Activated CD8-positive, alpha-beta memory T cell treated with anti-CD3 and anti-CD28 coated beads, Interleukin-2, amount 50 U/mL, for 4 hours (primary cell): ENCODE measurements around the gene PRKCA.

ENCODE experiments used
- DNase-seq: peaks from one replicate; pipeline ENCODE4 v3.0.0-alpha.2; 2020

The PRKCA gene

DNA sequence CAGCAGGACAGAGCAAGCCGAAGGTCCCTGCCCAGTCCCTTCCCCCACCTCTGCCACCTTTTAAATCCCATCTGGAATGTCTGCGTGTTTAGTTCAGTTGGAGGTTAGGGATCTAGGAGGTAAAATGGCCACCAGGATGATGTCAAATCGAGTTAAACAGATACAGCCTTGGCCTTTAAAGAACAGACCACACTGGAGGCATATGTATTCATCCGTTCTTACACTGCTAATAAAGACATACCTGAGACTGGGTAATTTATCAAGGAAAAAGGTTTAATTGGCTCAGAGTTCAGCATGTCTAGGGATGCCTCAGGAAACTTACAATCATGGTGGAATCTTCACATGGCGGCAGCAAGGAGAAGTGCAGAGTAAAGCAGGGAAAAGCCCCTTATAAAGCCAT is 364.7 kb downstream of the PRKCA start:
- DNase-seq = no peak

DNA sequence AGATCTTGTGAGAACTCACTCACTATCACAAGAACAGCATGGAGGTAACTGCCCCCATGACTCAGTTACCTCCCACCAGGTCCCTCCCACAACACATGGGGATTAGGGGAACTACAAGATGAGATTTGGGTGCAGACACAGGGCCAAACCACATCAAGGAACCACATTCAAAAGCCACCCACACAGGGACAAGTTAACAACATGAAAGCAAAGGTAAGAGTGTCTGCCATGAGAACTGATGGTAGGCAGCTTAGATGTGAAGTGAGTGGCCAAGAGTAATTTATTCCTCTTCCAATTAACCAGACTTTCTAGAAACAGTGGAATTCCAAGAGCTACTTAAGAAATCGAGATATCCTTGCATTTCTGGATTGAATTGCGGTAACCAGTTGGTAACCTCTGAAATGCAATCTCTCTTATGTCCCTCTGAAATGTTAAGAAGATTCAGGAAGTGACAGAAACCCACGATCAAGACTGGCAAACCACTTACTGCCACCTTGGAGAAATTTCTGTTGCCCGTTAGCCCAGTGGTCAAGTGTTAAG is 365.1 kb downstream of the PRKCA start:
- DNase-seq = peak; percentile 69

DNA sequence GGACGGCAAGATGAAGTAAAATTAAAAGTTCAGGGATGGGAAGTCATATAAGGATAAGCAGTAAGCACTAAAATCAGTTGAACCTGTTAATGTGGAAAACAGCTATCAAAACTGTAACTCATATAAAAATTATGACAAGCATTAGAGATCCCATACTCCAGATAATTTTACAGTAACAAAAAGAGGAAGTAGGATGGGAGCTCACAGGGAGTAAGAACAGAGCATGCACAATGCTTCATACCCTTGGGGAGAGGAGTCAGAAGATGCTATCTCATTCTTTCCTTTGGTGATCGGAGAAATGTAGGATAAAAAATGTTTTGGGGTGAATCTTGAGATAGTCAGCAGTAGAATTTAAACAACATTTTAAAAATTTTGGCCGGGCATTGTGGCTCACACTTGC is 367.8 kb downstream of the PRKCA start:
- DNase-seq = no peak

DNA sequence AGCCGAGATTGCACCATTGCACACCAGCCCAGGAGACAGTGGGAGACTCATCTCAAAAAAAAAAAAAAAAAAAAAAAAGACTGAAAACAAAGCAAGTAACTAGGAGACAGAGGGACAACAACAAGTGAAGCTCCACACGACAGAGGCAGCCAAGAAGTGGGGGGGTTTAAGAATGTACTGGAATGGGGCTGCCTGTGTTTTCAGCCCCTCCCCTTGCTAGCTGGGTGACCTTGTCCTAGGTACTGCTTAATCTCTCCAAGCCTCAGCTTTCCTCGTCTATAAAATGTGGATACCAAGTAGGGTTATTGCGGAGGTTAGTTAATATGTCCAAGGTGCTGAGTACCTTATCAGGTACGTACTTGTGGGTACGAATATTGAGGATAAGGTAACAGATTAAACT is 368.7 kb downstream of the PRKCA start:
- no peak for DNase-seq

DNA sequence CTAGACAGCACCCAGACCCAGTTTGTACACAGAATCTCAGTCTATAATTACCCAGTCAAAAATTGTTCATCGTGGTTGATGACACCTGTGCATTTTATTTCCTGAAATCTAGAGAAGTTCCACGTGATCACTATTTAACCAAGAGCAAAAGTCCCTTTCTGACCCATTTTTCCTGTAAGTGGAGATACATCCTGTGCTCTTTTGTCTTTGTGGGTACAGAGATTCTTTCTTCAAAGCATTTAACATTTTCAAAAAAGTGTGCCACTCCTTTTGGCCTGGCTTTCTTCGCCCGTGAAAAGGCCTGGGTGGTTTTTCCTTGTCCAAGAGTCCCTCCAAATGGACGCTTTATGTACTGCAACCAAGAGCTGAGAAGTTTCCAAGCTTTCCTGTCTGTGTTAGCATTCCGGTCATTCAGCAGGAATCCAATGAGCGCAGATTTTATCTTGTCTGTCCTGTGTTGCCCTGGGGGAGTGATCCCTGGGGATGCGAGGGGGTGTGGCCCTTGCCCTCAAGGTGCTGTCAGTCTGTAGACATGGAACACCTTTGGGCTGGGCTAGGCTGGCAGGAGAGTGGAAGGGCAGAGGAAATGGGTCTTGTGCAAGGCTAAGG is 371.4 kb downstream of the PRKCA start:
- peak; percentile 51 for DNase-seq

DNA sequence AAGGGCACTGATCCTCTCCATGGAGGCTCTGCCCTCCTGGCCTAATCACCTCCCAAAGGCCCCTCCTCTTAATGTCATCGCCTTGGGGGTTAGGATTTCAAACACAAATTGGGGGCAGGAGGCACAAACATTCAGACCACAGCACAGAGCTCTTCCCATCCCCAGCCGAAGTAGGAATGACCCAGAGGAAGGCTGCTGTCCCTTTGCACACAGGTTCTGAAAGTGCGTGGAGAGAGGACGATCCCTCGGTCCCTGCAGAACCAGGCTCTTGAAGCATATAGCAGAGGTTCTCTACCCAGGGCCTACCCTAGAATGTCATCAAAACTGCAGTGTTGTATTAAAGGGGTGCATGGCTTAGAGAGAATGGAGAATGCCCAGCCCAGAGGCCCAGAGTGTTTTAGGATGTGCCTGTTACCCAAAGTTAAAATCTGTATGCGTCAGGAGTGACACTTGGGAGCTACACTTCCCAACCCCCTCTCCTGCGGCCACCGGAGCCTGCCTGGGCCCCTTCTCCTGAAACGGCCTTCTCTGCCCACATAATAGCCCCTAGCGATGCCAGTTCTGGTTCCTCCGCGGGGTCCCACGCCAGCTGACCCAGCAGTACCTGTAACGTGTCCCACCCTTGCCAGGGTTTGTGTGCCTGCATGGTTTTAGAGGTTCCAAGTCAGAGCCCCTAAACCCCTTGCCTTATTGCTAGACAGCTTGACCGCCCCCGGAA is 373.0 kb downstream of the PRKCA start:
- DNase-seq = no peak

DNA sequence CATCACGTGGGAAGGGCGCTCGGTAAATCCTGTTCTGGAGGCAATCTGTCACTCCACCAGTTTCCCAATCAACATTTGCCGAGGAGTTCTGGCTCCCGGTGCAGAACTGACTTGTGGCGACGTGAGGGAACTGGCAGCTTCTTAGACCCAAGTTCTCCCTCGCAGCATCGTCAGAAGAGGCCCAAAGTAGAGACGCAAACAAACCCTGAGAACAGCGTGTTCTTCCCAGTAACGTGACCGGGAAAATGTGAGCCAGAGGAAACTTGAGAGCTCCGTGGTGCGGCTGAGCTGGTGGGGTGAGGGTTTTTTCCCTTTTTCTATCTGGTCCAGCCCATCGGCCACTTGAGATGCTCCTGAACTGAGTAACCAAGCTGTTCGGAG is 373.6 kb downstream of the PRKCA start:
- no peak for DNase-seq

DNA sequence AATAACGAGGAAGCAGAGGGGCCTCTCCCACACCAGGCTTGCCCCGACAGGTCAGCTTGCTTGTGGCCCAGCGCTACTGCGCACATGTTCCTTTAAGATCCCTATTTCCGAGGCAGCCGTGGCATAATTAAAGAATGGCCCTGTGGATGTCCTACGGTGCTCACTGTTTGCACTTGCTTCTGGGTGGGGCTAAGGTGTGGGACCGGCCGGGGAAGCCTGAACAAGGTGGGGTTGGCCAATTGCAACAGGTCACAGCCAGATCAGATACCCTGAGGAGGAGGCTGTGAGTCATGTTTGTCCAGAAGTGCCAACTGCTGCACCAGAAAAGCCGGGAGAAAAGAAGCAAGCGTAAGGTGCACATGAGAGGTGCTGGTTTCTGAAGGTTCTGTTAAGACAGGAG is 374.0 kb downstream of the PRKCA start:
- no peak for DNase-seq

DNA sequence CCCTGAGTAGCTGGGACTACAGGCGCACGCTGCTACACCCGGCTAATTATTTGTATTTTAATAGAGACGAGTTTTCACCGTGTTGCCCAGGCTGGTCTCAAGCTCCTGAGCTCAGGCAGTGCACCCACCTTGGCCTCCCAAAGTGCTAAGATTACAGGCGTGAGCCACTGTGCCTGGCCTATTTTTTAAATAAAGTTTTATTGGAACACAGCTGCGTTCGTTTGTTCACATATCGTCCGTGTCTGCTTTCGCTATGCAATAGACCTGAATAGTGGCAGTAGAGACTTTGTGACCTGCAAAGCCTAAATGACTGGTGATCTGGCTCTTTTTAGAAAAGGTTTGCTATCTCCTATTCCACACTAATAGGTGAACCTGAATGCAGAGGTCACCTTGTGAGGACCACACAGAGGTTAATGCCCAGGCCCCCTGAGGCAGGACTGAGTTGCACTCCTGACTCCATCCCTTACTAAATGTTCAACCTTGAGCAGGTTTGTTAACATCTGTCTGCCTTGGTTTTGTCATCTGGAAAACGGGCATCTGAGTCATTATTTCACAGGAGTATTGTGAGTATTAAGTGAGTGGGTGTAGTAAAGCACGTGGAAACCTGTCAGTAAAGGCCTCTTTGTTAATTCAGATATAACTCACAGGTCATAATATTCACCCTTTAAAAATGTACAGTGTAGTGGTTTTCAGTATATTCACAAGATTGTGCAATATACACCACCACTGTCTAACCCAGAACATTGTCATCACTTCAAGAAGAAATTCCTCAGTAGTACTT is 375.0 kb downstream of the PRKCA start:
- DNase-seq = no peak

DNA sequence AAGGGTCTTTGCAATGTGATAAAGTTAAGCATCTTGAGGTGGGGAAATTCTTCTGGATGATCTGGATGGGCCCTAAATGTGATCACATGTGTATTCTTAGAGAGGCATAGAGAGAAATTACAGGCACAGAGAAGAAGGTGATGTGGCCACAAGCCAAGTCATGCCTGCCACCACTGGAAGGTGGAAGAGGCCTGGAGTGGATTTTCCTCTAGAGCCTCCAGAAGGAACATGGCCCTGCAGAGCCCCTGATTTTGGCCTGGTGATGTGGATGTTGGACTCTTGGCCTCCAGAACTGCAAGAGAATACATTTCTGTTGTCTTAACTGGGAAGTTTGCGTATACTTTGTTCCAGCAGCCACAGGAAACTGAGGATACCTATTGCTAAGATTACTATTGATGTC is 375.6 kb downstream of the PRKCA start:
- no peak for DNase-seq

DNA sequence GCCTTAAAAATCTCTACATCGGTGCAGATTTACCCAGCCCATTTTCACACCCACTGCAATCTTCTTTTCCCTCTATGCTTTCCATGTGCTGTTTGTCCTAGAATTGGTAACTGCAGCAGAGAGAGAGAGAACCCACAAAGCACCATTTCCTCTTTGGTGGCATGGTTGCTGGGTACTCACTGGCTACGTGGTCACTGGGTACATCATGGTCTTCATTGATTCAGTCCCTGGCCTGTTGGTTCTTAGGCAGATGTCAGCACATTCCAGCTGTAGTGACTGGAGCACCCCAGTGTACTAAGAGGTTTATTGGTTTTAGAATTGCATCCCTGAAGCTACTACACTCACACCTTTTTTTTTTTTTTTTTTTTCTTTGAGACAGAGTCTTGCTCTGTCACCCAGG is 376.4 kb downstream of the PRKCA start:
- DNase-seq = no peak

DNA sequence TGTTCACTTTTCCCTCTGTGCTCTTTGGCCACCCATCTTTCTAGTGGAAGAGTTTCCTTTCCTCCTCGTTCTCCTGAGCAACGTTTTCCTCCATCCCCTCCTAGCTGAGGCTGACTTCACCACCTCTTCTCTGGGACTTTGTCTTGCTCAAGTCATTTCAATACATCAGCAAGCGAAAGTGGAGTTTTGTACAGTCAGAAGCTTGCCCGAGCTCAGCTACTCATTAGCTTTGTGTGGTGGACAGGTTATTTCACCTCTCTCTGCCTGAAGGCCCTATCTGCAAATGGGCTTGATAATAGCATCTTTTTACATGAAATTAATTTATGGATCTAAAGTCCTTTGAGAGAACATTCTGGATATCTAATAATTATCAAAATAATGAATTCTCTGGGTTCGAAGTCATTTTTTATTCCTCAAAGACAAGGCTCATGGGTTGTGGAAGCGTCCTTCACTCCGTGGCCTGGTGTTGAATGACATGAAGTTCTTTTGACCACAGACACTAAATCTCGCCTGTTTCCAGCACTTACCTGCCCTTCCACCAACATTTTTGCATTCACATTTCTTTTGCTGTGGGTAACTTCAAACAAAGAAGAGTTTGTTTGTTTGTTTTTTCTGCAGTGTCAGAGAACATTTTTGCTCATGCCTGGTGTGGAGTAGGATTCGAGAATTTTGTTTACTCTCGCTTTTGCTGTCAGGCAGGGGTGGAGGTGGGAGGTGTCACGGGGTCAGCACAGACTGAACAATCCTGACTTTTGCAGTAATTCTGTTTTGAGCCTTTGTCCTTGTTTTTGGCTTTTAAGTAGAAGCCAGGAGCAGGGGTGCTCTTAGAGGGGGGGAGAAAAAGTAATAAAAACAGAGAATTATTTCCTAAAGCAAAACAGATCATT is 377.5 kb downstream of the PRKCA start:
- DNase-seq = no peak

DNA sequence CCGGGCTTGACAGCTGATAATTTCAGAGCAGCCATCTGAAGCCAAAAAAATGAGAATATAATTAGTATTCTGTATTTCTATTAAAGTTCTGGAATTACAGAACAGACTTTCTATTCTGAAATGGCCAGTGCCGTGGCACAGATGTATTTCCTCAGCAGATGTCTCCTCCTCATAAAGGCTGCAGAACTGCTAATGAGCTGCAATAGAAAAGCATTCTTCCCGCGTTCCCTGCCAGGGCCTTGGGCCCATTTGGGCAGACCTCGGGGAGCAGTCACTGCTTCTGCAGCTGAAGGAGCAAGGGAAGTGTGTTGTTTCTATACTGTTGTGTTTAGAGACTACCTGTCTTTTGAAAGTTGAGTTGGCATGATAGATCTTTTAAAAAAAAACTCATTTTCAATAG is 379.9 kb downstream of the PRKCA start:
- no peak for DNase-seq

DNA sequence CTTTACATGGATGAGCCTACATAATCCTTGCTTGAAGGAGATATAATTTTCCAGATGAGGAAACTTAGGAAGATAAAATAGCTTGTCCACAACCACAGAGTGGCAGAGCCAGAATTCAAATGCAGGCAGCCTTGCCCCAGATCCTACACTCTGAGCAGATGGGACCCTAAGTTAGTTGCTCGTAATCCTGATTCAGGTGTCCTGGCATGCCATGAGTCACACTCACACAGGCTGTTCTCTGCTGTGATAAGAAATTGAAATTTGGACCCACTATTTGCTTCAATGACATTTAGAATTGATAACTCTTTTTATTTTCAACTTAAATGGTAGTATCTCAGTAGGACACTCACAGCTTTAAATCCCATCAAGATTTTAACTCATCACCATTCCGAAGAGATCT is 381.8 kb downstream of the PRKCA start:
- DNase-seq = no peak

DNA sequence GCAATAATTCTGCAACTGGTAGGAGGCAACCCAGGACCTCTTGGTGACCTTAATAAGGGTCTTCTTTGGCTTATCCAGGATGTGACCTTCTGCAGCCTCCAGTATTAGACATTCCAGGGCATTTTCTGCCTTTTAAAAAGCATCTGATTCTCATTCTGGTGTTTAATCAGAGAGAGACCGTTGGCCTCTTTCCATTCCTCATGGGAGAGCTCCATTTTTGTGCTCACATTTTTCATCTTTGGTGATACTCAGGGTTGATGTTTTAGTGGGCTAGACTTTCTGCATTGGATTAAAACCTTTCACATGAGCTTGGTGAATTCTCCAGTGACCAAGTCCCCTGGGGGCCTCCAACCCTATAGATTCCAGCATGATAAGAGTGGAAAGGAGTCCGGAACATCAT is 382.3 kb downstream of the PRKCA start:
- DNase-seq = no peak

DNA sequence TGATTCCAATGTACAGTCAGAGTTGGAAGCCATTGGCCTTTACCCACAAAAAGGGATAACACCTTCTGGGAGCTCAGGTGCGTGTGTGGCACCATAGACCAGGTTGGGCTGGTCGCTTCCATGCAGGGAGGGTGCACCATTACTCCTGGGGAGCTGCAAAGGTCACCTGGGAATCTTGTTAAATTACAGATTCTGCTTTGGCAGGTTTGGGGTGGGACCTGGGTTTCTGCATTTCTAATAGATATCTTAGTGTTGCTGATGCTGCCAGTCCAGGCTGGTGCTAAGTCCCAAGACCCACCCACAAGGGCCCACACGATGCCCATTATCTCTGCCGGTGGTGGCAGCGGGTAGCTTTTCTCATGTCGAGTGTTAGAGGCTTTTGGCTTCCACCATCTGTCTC is 384.2 kb downstream of the PRKCA start:
- DNase-seq = no peak

DNA sequence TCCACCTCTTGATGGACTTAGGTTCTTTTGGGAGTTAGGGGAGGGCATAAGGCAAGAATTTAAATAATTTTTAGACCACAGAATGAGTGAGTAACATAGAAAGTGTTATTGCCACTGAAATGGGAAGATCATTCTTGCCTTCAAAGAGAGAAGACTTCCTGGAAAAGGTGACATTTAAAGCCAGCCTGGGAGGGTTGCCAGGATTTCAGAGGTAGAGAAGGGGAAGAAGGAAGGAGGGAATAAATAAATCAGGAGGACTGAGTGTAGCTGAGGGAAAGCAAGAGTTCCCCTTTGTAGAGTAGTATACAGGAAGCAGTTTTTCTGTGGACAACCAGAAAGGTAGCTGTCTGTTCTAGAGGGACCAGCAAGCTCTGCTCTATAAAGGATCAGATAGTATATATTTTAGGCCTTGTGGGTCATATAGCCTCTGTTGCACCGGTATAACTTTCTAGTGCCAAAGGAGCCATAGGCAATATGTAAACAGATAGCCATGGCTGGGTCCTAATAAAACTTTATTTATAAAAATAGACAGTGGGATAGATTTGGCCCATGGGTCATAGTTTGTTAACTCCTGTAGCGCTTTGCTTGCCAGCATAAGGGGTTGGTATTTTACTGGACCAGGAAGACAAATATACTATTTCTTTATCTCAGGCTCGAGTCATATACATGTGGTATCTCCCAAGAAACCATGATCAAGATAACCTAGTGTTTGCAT is 385.3 kb downstream of the PRKCA start:
- DNase-seq = no peak

DNA sequence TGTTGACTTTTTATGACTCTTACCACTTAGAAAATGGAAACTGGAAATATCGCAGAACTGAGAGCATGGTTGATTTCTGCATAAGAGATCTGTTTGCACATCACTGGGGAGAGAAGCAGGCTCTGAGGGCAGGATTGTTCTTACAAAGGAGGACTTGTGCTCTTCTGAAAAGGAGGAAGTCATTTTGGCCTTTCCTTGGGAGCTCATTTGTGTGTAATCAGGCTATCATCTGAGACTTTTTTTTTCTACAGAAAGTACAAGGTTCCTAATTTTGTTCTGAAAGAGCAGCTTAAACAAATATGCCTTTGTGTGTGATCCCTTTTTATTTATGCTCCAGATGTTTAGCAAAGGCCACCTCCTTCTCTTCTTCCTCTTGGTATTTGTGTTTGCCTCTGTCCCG is 386.8 kb downstream of the PRKCA start:
- no peak for DNase-seq

DNA sequence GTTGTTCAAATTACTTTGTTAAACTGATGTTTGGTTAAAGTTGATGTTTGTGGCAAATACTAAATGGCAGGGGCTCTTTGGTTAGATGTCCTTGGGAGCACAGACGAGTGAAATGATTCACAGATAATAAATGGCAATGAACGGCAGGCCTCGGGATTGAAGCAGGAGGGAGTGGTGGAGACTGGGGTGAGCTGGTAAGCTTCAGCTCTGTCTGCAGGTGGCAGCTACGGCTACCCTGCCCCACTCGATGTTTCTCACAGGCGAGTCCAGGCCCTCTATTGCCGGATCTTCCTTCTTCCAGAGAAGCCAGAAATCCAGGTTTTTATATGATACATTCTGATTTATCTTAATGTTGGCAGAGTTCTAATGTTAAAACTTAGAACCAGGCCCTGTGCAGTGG is 387.8 kb downstream of the PRKCA start:
- DNase-seq = no peak

DNA sequence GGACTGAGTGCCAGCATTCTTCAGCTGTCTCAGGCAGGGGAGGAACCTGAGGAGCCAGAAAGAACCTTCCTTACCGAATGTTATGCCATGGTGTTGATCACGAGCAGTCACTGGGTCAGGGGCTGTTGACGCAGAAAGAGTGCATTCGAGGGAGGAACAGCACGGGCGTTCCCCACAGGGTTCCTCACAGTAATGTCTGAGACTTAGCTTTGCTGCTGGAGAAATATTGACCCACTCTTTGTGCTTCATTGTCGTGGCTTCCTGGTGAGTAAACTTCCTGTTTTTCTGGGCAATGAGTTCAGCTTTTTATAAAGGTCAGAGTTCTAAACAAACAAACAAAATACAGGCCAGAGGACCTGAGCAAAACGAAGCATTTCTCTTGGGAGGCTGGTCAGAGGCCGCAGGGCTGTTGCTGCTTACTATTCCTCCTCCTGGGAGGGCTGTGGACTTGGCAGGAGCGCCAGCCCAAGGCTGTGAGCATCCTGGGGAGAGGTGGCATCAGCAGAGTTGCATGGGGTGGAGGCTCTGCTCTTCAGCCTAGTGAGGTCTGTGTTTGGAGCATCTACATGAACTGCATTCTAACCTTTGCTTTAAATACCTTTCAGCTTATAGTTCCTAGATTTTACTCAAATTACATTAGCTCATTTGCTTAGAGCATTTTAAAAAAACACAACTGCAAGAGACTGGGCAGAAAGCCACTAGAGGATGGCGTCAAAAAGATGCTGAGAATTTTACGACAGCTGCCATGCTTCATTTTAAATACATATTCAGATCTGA is 389.4 kb downstream of the PRKCA start:
- DNase-seq = no peak

DNA sequence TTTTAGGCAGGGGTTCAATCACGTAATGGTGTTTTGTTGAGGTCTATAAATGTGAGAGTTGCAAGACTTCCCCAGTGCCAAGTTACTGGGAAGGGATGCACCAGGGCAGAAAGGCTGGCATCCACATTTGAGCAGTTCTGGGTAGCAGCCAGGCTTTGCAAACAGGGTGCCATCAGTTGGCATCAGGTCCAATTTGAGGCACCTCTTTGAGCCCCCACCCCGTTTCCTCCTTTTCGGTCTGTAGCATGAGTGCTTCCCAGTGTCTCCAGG is 389.9 kb downstream of the PRKCA start:
- DNase-seq = no peak

DNA sequence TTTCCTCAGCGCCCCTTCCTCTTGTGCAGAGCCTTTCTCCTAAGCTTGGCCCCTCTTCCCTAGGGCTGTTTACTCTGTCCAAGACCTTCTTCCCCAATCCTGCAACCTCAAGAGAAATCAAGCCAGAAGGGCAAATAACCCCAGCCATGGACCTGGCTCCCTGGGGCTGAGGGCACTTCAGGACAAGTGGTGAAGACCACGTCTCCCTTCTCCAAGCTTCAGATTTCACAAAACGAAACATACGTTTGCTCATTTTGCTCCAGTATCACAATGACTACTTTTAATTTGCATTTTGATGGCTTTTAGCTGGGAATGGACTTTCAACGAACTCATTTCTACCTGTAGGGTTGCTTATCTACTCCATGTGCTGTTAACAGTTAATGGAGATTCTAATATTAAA is 392.7 kb downstream of the PRKCA start:
- no peak for DNase-seq
